Activated CD8-positive, alpha-beta T cell treated with anti-CD3 and anti-CD28 coated beads for 36 hours (primary cell): ENCODE data around the gene ANXA3. TPM values are rescaled to one million over a fixed set of nuclear protein-coding genes. Genes with fewer than 3 reads are reported as not detected.

Experiments
- ATAC-seq: fragments of 200-7000 bp; cut with Tn5 transposase; one replicate; pipeline ENCODE4 v1.10.0; 2021; ENCODE audit warnings: mild to moderate bottlenecking, moderate library complexity
- CTCF ChIA-PET: fragments of 350-600 bp; sonication (Branson Sonifier 250); formaldehyde crosslinking; loops from one replicate; lab custom pipeline; 2021; ENCODE audit warnings: antibody characterized with exemption; lab: Charles Lee
- POLR2A ChIA-PET: fragments of 350-600 bp; sonication (Branson Sonifier 250); formaldehyde crosslinking; loops from one replicate; lab custom pipeline; 2021; ENCODE audit warnings: antibody characterized with exemption; lab: Charles Lee
- DNase-seq: peaks from one replicate; pipeline ENCODE4 v3.0.0-alpha.2; 2020
- H3K27ac Mint-ChIP-seq: one replicate; pipeline ENCODE4 v1.8.0; 2021; ENCODE audit warnings: mild to moderate bottlenecking, mixed read lengths
- H3K27me3 Mint-ChIP-seq: one replicate; pipeline ENCODE4 v1.8.0; 2021; ENCODE audit warnings: mixed read lengths
- H3K36me3 Mint-ChIP-seq: one replicate; pipeline ENCODE4 v1.8.0; 2021; ENCODE audit warnings: low read depth, mixed read lengths
- H3K4me1 Mint-ChIP-seq: one replicate; pipeline ENCODE4 v1.8.0; 2021; ENCODE audit warnings: low read depth, mixed read lengths
- H3K4me3 Mint-ChIP-seq: one replicate; pipeline ENCODE4 v1.8.0; 2021; ENCODE audit warnings: mild to moderate bottlenecking, moderate library complexity, mixed read lengths
- H3K9me3 Mint-ChIP-seq: one replicate; pipeline ENCODE4 v1.8.0; 2021; ENCODE audit warnings: mixed read lengths
- intact Hi-C: fragments of 100-400 bp; cut with micrococcal nuclease; formaldehyde crosslinking; loops from one replicate; pipeline ENCODE4 v1.10.0; 2022
- total RNA-seq, 2 experiments: library from RNA; stranded (reverse); gene quantifications; one replicate each; pipeline ENCODE4 v1.2.3, GENCODE V29; 2021
- TF ChIP-seq, protein P1 (sequence below): fragments of 200-600 bp; IDR thresholded peaks from one replicate; pipeline ENCODE4 v1.8.0; 2022; ENCODE audit warnings: antibody characterized with exemption, mild to moderate bottlenecking

ANXA3 gene
- total RNA-seq, 2 experiments from 2014 or later: 0.63 to 0.90 TPM

DNA sequence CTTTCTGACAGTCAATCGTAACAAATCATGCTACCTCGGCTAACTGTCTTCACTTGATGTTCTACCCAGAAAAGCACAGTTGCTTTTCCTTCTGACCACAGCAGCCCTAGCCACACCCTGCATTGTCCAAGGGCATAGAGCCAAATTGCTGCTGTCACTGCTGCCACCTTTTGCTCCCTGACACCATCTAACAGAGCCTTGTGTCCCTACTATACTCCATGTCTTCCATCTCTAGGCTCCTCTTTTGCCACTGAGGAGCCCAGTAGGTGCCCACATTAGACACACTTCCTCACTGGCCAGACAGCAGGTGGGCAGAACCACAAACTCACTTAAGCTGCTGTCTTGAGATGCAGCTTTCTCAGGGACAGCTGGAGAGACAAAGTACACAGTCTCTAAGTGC is 91.4 kb downstream of the ANXA3 start:
- intact Hi-C loops: no loop called here

DNA sequence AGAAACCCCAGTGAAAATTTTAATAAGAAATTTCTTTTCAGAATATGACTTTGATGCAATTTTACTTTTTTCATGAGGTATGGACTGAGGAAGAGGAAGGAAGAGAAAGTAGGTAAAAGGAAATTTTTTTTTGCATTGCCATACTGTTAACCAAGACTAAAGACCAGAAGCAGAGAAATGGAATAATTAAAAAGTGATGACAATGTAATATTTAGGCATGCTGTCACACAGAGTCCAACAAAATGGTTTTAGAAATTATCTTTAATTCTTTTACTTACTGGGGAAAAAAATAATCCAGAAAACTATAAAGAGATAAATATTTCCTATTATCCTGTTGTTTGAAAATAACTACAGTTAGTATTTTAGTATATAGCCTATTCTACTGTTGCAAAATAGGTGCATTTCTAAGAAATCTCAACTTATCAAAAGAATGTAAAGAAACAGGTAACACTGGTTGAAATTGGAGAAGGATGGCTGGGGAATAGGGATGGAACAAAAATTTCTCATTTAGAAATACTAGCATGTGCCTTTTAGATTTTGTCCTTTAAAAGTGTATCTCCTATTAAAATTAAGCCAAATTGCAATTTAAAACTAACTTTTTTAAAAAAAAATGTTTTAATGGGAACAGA is 92.6 kb downstream of the ANXA3 start:
- Mint-ChIP-seq H3K4me3 (no peak overlapping the region), H3K36me3 (no peaks in the 10 kb centered on the region), H3K27ac (no peak overlapping the region), H3K9me3 (no peaks in the 10 kb centered on the region), H3K4me1 (peaks cover 14% of the 10 kb centered on the region), H3K27me3 (no peaks in the 10 kb centered on the region)
- intact Hi-C loops: no loop called here
- DNase-seq: no peak
- TF ChIP-seq, protein P1, sequence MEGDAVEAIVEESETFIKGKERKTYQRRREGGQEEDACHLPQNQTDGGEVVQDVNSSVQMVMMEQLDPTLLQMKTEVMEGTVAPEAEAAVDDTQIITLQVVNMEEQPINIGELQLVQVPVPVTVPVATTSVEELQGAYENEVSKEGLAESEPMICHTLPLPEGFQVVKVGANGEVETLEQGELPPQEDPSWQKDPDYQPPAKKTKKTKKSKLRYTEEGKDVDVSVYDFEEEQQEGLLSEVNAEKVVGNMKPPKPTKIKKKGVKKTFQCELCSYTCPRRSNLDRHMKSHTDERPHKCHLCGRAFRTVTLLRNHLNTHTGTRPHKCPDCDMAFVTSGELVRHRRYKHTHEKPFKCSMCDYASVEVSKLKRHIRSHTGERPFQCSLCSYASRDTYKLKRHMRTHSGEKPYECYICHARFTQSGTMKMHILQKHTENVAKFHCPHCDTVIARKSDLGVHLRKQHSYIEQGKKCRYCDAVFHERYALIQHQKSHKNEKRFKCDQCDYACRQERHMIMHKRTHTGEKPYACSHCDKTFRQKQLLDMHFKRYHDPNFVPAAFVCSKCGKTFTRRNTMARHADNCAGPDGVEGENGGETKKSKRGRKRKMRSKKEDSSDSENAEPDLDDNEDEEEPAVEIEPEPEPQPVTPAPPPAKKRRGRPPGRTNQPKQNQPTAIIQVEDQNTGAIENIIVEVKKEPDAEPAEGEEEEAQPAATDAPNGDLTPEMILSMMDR: no peak
- POLR2A ChIA-PET: interaction anchor here (0.8 to 1.1 kb wide), 2 partner anchors 8 to 11 kb away, joined by 3 read pairs; no protein-coding TSS in a partner anchor
- ATAC-seq: no peak
- CTCF ChIA-PET: interaction anchor here (0.6 to 2.7 kb wide), 17 partner anchors 8 to 208 kb away, joined by 3 to 18 read pairs (median 3); no protein-coding TSS in a partner anchor

More for the DNA sequence above, 91.4 kb downstream of the ANXA3 start:
- Mint-ChIP-seq H3K27me3 (no peaks in the 10 kb centered on the region), H3K27ac (no peak overlapping the region), H3K4me1 (peaks cover 26% of the 10 kb centered on the region), H3K36me3 (no peaks in the 10 kb centered on the region), H3K9me3 (no peaks in the 10 kb centered on the region), H3K4me3 (no peak overlapping the region)
- ChIA-PET POLR2A (no interaction called here), CTCF (interaction anchor here (0.9 to 2.7 kb wide), 4 partner anchors 8 to 29 kb away, joined by 3 to 18 read pairs (median 7); no protein-coding TSS in a partner anchor)
- TF ChIP-seq, protein P1: no peak
- DNase-seq: no peak
- no peak for ATAC-seq

DNA sequence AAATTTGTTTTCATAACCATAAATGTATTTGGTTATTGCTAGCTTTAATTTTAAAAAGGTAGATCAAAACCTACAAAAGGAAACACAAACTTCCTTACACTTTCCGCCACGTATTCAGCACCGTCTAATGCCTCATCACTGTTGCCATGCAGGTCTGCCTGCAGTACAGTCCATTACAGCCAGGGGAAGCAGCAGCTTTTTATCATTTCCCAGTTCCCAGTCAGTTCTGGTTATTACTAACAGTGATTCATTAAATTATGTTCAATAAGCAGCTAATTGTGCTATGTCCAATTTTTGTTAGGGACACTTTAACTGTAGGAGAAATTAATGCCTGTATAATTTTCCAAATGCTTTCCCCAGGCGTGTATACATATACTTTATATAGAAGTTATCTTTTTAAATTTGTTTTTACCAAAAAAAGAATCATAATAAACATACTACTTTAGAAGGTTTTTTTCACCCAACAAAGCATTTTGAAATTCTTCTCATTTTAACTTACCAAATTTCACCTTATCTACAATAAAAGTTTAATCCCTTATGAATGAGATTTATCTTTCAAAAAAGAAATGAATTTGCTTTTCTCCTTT is 93.3 kb downstream of the ANXA3 start:
- Mint-ChIP-seq H3K4me1 (peaks cover 12% of the 10 kb centered on the region), H3K4me3 (no peak overlapping the region), H3K9me3 (no peaks in the 10 kb centered on the region), H3K27me3 (no peaks in the 10 kb centered on the region), H3K27ac (no peak overlapping the region), H3K36me3 (no peaks in the 10 kb centered on the region)
- POLR2A ChIA-PET: interaction anchor here (1.1 kb wide), 1 partner anchor 11 kb away, joined by 3 read pairs; no protein-coding TSS in a partner anchor
- TF ChIP-seq, protein P1: peak; percentile 83
- intact Hi-C loops: no loop called here
- CTCF ChIA-PET: interaction anchor here (0.6 to 2.7 kb wide), 19 partner anchors 9 to 219 kb away, joined by 3 to 18 read pairs (median 4); no protein-coding TSS in a partner anchor
- ATAC-seq (peak; percentile 98), DNase-seq (peak; percentile 70)

DNA sequence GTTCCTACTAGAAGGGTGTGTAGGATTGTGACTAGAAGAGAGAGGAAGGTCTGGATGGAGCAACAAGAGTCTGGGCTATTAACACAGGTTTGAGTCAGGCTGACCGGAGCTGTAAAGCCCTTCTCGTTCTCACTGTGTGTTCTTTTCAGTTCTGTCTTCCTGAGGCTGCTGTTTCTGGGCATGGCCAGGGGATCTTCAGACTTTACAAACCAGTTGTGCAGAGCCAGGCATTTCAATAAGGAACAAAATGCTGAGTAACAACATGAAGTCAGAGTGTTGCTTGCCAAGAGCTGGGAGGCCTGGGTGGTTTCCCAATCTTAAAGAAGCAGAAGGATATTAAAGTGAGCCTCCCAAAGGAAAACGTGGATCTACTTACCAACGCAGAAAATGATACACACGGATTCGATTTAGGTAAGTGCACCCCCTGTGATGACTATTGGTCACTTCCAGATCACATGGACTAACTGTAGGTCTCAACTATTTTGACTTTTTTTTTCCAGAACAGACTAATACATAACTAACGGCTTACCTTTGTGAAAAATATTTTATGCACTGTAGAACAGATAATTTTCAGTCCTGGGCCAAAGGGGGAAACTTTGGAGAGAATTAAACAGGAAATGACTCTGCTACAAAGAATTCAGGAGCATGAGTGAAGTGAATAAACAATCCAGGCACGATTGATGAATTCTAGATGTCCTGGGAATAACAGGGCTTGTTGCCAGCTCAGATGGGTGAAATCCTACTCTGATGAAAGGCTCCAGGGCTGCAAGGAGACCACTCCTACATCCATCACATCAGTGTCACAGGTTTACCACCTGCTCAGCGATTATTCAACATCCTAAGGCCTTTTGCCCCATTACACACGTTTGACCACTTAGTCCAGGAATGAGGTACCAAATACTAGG is 94.5 kb downstream of the ANXA3 start:
- DNase-seq (no peak), ATAC-seq (no peak)
- no peaks in the 10 kb centered on the region for H3K36me3 Mint-ChIP-seq
- no peaks in the 10 kb centered on the region for H3K9me3 Mint-ChIP-seq
- ChIA-PET POLR2A (interaction anchor here (1.2 kb wide), 1 partner anchor 12 kb away, joined by 4 read pairs; no protein-coding TSS in a partner anchor), CTCF (interaction anchor here (0.6 to 2.7 kb wide), 8 partner anchors 8 to 210 kb away, joined by 3 to 18 read pairs (median 5); no protein-coding TSS in a partner anchor)
- intact Hi-C loops: no loop called here
- H3K4me3 Mint-ChIP-seq: no peak overlapping the region
- H3K27me3 Mint-ChIP-seq: no peaks in the 10 kb centered on the region
- TF ChIP-seq, protein P1: no peak
- H3K27ac Mint-ChIP-seq: no peak overlapping the region
- H3K4me1 Mint-ChIP-seq: peaks cover 6% of the 10 kb centered on the region
